NB4 (cell line): ENCODE measurements around the gene PRKCG.
A peak's percentile ranks its signal among the peaks of the same experiment; 100 is the strongest.

ENCODE experiments used
- DNase-seq: peaks from one replicate; pipeline ENCODE4 v3.0.0; 2010; ENCODE audit warnings: low read depth
- H3K4me3 ChIP-seq: one replicate; pipeline ENCODE4 v1.5.1; 2011; ENCODE audit warnings: mild to moderate bottlenecking, low read depth, low read length, moderate library complexity
- MYC ChIP-seq: IDR thresholded peaks from 2 replicates; pipeline ENCODE4 v1.6.1; 2011; ENCODE audit warnings: low read depth, low read length
- POLR2A ChIP-seq: IDR thresholded peaks from 2 replicates; pipeline ENCODE4 v1.6.1; 2011; ENCODE audit warnings: mild to moderate bottlenecking; ENCODE audit not compliant: insufficient read length; ENCODE audit errors: extremely low read depth
- TF ChIP-seq, protein P1 (sequence below): IDR thresholded peaks from 2 replicates; pipeline ENCODE4 v1.6.1; 2011; ENCODE audit warnings: low read depth, low read length
- TF ChIP-seq, protein P2 (sequence below): IDR thresholded peaks from one replicate; pipeline ENCODE4 v1.5.1; 2012; ENCODE audit warnings: low read depth, low read length

PRKCG gene

DNA sequence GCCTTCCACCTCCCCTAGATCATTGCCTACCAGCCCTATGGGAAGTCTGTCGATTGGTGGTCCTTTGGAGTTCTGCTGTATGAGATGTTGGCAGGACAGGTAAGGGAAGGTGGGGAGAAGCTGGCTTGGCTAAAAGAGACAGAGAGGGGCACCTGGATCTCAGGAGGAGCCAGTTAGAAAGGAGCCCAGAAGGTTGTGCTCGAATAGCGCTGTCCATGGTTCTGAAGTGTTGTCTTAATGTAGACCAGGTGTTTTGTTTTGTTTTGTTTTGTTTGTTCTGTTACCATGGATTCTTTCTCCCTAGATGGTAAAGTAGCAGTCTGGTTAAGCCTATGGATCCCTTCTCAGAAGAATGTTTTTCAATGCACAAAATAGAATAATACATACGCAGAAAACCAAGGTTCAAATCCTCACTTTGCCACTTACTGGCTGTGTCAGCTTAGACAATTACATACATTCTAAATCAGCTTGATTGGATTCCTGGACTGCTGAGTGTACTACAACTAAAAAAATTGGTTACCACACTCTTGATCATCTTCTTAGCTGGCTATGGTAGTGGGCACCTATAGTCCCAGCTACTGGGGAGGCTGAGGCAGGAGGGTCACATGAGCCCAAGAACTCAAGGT is 21.2 kb downstream of the PRKCG start:
- H3K4me3 ChIP-seq = no peak overlapping the region
- TF ChIP-seq, protein P1, sequence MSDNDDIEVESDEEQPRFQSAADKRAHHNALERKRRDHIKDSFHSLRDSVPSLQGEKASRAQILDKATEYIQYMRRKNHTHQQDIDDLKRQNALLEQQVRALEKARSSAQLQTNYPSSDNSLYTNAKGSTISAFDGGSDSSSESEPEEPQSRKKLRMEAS = no peak
- TF ChIP-seq MYC = no peak
- TF ChIP-seq, protein P2, sequence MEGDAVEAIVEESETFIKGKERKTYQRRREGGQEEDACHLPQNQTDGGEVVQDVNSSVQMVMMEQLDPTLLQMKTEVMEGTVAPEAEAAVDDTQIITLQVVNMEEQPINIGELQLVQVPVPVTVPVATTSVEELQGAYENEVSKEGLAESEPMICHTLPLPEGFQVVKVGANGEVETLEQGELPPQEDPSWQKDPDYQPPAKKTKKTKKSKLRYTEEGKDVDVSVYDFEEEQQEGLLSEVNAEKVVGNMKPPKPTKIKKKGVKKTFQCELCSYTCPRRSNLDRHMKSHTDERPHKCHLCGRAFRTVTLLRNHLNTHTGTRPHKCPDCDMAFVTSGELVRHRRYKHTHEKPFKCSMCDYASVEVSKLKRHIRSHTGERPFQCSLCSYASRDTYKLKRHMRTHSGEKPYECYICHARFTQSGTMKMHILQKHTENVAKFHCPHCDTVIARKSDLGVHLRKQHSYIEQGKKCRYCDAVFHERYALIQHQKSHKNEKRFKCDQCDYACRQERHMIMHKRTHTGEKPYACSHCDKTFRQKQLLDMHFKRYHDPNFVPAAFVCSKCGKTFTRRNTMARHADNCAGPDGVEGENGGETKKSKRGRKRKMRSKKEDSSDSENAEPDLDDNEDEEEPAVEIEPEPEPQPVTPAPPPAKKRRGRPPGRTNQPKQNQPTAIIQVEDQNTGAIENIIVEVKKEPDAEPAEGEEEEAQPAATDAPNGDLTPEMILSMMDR = no peak
- peak; percentile 44 for DNase-seq

DNA sequence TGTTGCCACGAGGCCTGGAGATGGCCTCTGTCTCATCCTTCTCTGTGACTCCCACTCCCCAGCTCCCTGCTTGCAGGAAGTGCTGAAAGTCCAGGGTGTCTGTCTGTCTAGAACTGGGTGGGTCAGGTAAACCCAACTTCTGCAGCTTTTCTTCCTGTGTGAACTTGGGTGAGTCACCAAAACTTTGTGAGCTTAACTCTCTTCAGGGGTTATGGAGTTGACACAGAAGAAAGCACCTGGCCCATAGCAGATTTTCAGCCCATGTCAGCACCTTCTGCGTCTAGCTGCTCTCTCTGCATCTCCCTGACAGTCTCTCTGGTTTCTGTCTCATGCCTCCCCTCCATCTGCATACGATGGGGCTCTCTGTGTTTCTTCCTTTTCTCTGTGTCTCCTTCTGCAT is 22.9 kb downstream of the PRKCG start:
- no peak overlapping the region for H3K4me3 ChIP-seq
- TF ChIP-seq, protein P1 = no peak
- TF ChIP-seq POLR2A = no peak
- TF ChIP-seq, protein P2 = no peak
- TF ChIP-seq MYC = no peak
- no peak for DNase-seq

DNA sequence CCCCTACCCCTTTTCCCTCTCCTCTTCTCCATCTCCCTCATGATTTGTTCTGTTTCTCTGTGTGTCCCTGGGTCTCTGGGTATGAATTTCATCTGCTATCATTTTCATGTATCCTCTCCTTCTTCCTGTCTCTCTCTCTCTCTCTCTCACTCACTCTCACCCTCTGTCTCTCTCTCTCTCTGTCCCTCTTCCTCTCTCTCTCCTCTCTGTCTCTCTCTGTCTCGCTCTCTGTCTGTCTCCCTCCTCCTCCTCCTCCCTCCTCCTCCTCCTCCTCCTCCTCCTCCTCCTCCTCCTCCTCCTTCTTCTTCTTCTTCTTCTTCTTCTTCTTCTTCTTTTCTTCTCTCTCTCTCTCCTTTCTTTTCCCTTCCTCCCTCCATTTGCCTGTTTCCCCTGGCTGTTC is 23.8 kb downstream of the PRKCG start:
- TF ChIP-seq, protein P1 = no peak
- TF ChIP-seq POLR2A (no peak), MYC (no peak)
- H3K4me3 ChIP-seq = no peak overlapping the region
- no peak for DNase-seq

DNA sequence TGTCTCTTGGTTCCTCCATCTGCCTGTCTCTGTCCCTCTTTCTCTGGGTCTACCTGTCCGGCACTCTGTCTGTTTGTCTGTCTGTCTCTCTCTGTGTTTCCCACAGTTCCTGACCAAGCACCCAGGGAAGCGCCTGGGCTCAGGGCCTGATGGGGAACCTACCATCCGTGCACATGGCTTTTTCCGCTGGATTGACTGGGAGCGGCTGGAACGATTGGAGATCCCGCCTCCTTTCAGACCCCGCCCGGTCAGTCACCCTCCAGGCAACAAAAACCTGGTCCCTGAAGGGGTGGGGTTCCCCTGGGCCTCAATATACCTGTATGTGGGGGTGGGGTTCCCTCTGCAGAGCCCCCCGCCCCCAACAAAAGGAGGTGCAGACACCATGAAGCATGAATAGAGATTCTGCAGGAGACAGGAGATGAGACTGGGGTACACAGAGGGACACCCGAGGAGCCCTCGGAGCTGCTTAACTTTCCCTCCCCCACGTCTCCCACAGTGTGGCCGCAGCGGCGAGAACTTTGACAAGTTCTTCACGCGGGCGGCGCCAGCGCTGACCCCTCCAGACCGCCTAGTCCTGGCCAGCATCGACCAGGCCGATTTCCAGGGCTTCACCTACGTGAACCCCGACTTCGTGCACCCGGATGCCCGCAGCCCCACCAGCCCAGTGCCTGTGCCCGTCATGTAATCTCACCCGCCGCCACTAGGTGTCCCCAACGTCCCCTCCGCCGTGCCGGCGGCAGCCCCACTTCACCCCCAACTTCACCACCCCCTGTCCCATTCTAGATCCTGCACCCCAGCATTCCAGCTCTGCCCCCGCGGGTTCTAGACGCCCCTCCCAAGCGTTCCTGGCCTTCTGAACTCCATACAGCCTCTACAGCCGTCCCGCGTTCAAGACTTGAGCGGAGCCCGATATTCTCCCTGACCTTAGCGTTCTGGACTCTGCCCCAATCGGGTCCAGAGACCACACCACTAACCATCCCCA is 24.5 kb downstream of the PRKCG start:
- peak; percentile 31 for DNase-seq
- TF ChIP-seq MYC = no peak
- TF ChIP-seq, protein P2 = peak; percentile 62
- no peak overlapping the region for H3K4me3 ChIP-seq

DNA sequence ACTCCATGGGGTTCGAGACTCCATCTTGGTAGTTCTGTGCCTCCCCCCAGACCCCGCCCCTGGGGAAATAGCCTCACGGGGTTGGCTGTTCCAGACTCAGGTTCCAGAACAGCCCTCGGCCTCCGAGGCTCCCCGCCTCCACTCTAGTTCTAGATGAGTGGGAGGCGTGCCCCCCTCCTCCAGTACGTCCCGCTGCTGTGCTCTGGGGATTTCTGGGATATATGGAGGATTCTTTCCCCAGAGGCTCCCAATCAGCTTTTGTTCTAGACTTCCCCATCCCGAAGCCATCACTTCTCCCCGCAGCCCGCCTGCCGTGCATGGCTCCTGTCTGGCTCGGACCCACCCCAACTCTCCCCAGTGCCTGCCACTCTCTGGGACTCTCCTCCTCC is 25.2 kb downstream of the PRKCG start:
- TF ChIP-seq, protein P1 = no peak
- TF ChIP-seq POLR2A (no peak), MYC (no peak)
- TF ChIP-seq, protein P2 = no peak
- DNase-seq = no peak
- no peak overlapping the region for H3K4me3 ChIP-seq

DNA sequence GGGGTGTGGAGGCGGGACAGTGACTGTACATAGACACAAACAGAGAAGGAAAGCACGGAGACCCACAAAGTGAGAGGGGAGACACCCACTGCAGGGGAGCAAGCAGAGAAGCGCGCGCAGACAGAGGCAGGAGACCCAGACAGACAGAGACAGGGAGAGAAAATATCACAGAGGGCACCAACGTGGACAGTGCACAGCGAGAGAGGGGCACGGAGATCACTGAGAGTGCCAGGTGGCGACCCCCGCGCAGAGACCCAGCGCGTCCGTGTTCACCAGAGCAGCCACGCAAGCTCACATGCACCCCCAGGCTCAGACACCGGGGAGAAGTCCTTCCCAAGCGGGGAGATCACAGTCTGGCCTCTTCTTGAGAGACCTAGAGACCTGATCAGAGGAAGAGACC is 25.7 kb downstream of the PRKCG start:
- no peak for TF ChIP-seq MYC
- no peak overlapping the region for H3K4me3 ChIP-seq
- no peak for DNase-seq
